HG03521 (cell line): ENCODE data around the gene SMIM7.

ENCODE experiments used
- ATAC-seq: cut with Tn5 transposase; IDR thresholded peaks from one replicate; pipeline ENCODE4 v1.9.1; 2021; ENCODE audit warnings: mild to moderate bottlenecking, moderate library complexity; ENCODE audit not compliant: unreplicated experiment

The SMIM7 gene

GRCh38 chr19:16623576-16623975, 36.4 kb downstream of the SMIM7 start:
- ATAC-seq: no peak

DNA sequence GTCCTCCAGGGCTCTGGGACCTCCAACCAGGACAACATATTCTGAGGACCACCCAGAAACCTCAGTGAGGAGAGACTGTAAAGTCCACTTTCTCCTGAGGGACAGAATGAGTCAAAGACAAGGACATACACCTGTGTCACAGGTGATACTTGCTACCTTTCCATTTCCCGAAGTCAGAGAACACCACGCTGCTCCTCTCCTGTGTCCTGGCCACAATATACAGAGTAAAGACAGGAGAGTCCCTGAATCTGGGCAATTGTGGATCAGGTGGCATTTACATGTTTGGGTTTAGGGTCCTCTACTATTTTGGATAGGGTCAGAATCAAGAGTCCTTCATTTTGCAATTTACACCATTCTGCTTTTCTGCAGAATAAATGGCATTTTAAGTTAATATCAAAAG, 36.9 kb downstream of the SMIM7 start:
- ATAC-seq: no peak

DNA sequence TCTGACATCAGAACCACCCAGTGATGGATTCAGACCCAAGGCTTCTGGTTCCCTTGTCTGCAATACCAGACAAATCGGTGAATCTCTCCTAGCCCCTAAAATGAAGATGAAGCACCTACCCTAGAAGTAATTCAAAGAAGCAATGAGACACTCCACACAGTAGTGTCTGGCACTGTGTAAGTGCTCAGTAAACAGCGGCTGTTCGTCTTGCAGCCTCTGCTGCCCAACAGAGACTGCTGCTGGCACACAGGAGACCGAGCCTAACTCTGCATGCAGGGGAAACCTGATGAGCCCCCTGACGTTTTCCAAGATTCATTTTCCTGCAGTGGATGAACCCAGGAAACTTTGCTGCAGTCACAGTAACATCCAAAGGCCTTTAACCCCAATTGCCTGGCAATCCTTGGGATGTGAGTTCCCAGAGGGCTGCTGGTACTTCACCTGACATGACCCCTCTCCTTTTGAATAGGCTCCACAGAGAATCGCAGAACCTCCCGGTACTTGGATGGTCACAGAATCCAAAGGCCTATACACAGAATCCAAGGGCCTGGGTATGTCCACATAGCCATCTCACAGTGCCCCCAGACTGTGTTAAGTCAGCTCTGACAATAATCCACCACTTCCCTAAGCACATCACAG, 38.7 kb downstream of the SMIM7 start:
- ATAC-seq: no peak

GRCh38 chr19:16620584-16620983, 39.4 kb downstream of the SMIM7 start:
- no peak for ATAC-seq

DNA sequence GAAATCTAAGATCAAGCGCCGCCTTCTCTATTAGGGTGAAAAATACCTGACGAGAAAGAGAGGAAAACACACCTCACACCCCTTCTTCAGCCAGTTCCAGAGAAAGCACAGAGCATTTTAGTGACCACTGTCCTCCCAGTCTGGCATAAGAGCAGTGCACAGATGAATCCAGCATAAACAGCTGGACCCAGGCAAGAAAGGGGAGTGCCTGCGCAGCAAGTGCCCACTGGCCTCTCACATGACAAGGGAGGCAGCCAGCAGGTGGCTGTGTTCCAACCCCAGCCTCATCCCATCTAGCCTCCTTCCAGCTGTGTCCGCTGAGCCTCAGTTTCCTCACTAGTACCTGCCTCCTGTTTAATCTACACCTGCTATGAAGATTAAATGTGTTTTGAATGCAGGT, 39.9 kb downstream of the SMIM7 start:
- ATAC-seq: no peak

GRCh38 chr19:16619457-16619856, 40.5 kb downstream of the SMIM7 start:
- no peak for ATAC-seq

- no peak for ATAC-seq
Observed at GRCh38 chr19:16618248-16618647, 41.7 kb downstream of the SMIM7 start.

- ATAC-seq: no peak
Observed at GRCh38 chr19:16615808-16616207, 44.1 kb downstream of the SMIM7 start.

DNA sequence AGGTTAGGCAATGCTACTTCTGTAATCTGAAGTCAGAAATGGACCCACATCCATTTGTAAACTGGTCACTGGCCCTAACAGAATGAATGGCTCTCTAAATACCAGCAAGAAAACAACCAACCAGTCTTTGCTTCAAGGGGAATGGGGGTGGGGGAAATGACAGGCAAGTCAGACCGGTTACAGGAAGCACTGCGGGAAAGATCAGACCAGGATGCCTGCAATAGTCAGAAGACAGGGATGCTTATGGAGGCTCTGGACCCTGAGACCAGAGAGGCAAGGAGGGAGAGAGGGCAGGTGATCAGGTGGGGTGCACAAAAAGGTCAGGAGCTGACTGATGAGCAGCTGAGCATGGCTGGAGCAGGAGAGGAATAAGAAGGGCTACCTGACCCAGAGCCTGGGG, 45.0 kb downstream of the SMIM7 start:
- ATAC-seq: no peak

GRCh38 chr19:16613841-16614240, 46.1 kb downstream of the SMIM7 start:
- no peak for ATAC-seq

DNA sequence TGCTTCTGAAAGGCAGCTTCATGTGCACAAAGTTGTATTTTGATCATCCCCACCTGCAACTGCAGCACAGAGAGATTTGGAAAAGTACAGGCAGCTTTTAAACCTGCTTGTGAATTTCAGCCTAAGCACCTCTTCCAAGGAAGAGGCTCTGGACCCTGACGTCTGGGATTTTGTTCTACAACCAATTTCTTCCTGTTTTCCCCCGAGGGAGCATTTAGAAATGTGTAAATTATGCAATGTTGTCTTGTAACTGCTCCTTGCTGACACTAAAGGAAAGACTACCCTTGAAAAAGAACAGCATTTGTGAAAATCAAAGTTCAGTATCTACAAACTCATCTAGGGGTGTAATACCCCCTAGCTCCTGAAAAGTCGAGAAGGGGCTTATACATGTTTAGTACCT, 47.3 kb downstream of the SMIM7 start:
- no peak for ATAC-seq

GRCh38 chr19:16611121-16611520, 48.8 kb downstream of the SMIM7 start:
- no peak for ATAC-seq

DNA sequence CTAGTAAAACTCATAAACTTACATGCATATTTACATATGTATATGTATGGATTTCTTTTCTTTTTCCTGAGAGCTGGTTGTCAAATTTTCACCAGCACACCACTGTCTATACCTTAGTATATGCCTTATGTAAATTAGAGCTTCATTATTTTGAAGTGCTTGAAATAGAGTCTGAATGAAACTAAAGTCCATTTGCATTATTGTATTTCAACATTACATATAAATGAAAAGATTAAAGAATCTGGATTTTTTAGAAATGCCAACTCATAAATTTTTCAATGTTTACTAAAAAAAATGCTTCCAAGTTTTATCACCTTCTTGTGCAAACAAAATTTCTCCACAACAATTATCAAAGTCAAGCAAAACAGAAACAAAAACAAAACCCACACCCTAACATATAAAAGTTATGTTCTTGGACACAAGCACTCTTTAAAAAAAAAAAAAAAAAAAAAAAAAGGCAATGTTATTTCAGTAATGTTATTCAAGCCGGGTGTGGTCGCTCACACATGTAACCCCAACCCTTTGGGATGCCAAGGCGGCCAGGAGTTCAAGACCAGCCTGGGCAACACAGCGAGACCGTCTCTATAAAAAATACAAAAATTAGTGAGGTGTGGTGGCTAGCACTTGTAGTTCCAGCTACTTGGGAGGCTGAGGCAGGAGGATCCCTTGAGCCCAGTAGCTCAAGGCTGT, 50.3 kb downstream of the SMIM7 start:
- no peak for ATAC-seq

GRCh38 chr19:16608290-16608739, 51.6 kb downstream of the SMIM7 start:
- no peak for ATAC-seq

- ATAC-seq: no peak
Observed at GRCh38 chr19:16607819-16608218, 52.1 kb downstream of the SMIM7 start.

- no peak for ATAC-seq
Observed at GRCh38 chr19:16605553-16605994, 54.4 kb downstream of the SMIM7 start.

GRCh38 chr19:16605115-16605514, 54.8 kb downstream of the SMIM7 start:
- ATAC-seq: no peak

DNA sequence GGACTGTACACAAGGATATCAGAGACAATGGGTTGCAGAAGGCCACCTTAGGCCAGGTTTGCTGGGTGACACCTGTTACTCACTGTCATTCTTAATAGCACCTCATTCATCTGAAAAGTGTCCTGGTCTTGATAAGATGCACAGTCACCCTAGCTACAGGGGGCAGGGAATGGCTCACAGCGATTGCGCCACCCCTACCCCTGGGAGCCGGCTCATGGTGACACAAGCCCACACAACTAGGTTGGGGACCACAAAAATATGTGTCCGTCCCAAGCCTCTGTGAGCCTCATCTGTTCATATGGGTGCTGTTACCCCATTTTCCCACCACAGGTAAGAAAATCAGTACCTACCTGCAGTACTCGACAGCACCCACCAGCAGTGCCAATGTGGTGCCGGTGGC, 55.3 kb downstream of the SMIM7 start:
- no peak for ATAC-seq

DNA sequence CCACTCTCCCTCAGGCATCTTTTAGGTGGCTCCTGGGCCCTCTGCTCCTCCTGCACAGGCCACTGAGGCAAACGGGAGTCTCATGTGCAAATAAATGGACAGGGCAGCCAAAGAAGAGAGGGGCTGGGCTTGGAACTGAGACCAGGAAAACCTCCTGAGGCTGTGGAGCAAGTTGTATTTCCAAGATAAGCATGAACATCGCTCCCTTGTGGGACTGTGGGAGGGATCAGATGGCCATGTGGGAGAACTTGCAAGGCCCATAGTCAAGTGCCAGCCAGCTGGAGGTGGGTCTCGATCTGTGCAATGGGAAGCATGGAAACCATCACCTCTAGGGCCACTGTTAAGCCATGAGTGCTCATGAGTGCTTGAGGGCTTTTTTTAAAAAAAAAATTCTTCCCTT, 56.9 kb downstream of the SMIM7 start:
- no peak for ATAC-seq

GRCh38 chr19:16601378-16602052, 58.4 kb downstream of the SMIM7 start:
- no peak for ATAC-seq

GRCh38 chr19:16600824-16601223, 59.1 kb downstream of the SMIM7 start:
- no peak for ATAC-seq
